Immature natural killer cell (primary cell): Measurements from ENCODE around the gene METRN. TPM values are rescaled to one million over a fixed set of nuclear protein-coding genes. Genes with fewer than 3 reads are reported as not detected.
"Not testable (repeated sequence)": the region's sequence is repeated elsewhere in the genome, so short reads cannot be mapped to it uniquely, and the experiment has no call there.

Source experiments
- DNase-seq, 3 donors: peaks; one replicate each; pipeline ENCODE4 v3.0.0; 2022; ENCODE audit warnings: mixed read lengths in 1 of 3
- H3K27ac Mint-ChIP-seq, 6 donors: one replicate each; pipeline ENCODE4 v1.8.0; 2020; ENCODE audit warnings: mixed read lengths in 6 of 6, mild to moderate bottlenecking in 5 of 6, inconsistent platforms in 4 of 6, moderate library complexity in 3 of 6
- H3K27me3 Mint-ChIP-seq, 3 donors: one replicate each; pipeline ENCODE4 v1.8.0; 2020 to 2021; ENCODE audit warnings: low read depth in 3 of 3, mild to moderate bottlenecking in 3 of 3, mixed read lengths in 3 of 3, moderate library complexity in 3 of 3, inconsistent platforms in 1 of 3
- H3K36me3 Mint-ChIP-seq, 3 donors: one replicate each; pipeline ENCODE4 v1.8.0; 2020; ENCODE audit warnings: mixed read lengths in 3 of 3, inconsistent platforms in 2 of 3, mild to moderate bottlenecking in 2 of 3
- H3K4me1 Mint-ChIP-seq, 2 donors: one replicate each; pipeline ENCODE4 v1.8.0; 2020; ENCODE audit warnings: inconsistent platforms in 2 of 2, mild to moderate bottlenecking in 2 of 2, mixed read lengths in 2 of 2, moderate library complexity in 1 of 2
- H3K4me3 Mint-ChIP-seq, 5 donors: one replicate each; pipeline ENCODE4 v1.8.0; 2020; ENCODE audit warnings: mild to moderate bottlenecking in 5 of 5, mixed read lengths in 5 of 5, inconsistent platforms in 3 of 5, moderate library complexity in 3 of 5
- H3K9me3 Mint-ChIP-seq, 6 donors: one replicate each; pipeline ENCODE4 v1.8.0; 2020; ENCODE audit warnings: mild to moderate bottlenecking in 6 of 6, mixed read lengths in 6 of 6, inconsistent platforms in 4 of 6, moderate library complexity in 3 of 6
- polyA plus RNA-seq, 3 donors: library from polyadenylated mRNA; unstranded; fragments of 300-500 nt; fragmentation: Illumina TruSeq; gene quantifications; one replicate each; pipeline ENCODE4 v1.2.3, GENCODE V29; 2021

Gene METRN
- polyA plus RNA-seq, 3 donors from 2014 or later: 29.6 to 61.7 (median 45.4) TPM

- no peaks in the 10 kb centered on the region for H3K36me3 Mint-ChIP-seq
- H3K27ac Mint-ChIP-seq: no peak overlapping the region
- no peak for DNase-seq
- peaks cover 0 to 1% (median 0%) of the 10 kb centered on the region in 6 donors for H3K9me3 Mint-ChIP-seq
- peaks cover 0 to 17% (median 12%) of the 10 kb centered on the region in 3 donors for H3K27me3 Mint-ChIP-seq
- H3K4me3 Mint-ChIP-seq: no peak overlapping the region
- no peaks in the 10 kb centered on the region for H3K4me1 Mint-ChIP-seq
Measured at GRCh38 chr16:704552-705380, 10.2 kb upstream of the METRN start.

DNA sequence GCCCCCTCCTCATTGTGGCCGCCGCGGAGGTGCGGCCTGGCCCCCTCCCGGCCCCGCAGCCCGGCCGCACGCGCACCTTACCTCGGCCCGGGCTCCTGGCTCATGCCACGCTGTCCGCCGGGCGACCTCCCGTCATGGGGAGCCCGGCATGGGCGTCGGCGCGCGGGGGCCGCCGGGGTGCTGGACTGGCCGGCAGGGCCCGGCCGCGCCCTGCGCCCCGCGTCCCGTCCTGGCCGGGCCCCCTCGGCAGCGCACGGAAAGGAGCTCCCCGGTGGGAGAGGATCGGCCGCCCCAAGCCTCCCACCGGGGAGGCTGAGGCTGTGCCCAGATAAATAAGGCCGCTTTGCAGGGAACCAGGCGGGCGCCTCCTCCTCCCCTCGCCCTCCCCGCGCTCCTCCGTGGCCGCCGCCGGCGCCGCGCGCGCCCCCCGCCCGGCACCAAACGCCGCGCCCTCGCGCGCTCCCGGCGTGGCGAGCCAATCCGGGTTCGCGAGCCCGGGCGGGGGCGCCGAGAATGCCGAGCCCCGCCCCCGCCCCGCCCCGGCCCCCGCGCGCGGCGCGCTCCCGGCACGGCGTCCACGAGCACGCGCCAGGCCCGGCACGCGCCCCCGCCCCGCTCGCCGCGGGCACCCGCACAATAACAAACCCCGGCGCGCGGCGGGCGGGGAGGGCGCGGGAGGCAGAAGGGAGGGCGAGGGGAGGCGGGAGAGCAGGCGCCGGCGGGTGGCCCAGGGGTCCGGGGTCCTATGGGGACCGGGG, 9.3 kb upstream of the METRN start, which contains the start of gene FBXL16:
Gene FBXL16 (minus strand): TSS at position 371 of the 758 bp plus-strand sequence. CDS start 8,396 bp downstream, outside the sequence.
- no peaks in the 10 kb centered on the region for H3K4me1 Mint-ChIP-seq
- no peaks in the 10 kb centered on the region for H3K36me3 Mint-ChIP-seq
- peaks cover 3 to 17% (median 12%) of the 10 kb centered on the region in 3 donors for H3K27me3 Mint-ChIP-seq
- H3K4me3 Mint-ChIP-seq: no peak within 1 kb of the TSS
- H3K9me3 Mint-ChIP-seq: peaks cover 0 to 1% (median 0%) of the 10 kb centered on the region in 6 donors
- DNase-seq: no peak
- H3K27ac Mint-ChIP-seq: no peak within 1 kb of the TSS

GRCh38 chr16:706189-707061, 8.5 kb upstream of the METRN start:
- Mint-ChIP-seq H3K9me3 (peaks cover 0 to 1% (median 0%) of the 10 kb centered on the region in 6 donors), H3K4me1 (no peaks in the 10 kb centered on the region), H3K27ac (no peak overlapping the region), H3K27me3 (peaks cover 5 to 20% (median 11%) of the 10 kb centered on the region in 3 donors), H3K36me3 (no peaks in the 10 kb centered on the region), H3K4me3 (no peak overlapping the region)
- DNase-seq: no peak

- no peak for DNase-seq
- Mint-ChIP-seq H3K27ac (no peak overlapping the region), H3K27me3 (peaks cover 5 to 20% (median 8%) of the 10 kb centered on the region in 3 donors), H3K9me3 (peaks cover 0 to 1% (median 0%) of the 10 kb centered on the region in 6 donors), H3K4me1 (no peaks in the 10 kb centered on the region), H3K4me3 (no peak overlapping the region), H3K36me3 (no peaks in the 10 kb centered on the region)
Measured at GRCh38 chr16:707062-707538, 7.8 kb upstream of the METRN start.

GRCh38 chr16:708019-708418, 6.9 kb upstream of the METRN start:
- Mint-ChIP-seq H3K36me3 (no peaks in the 10 kb centered on the region), H3K27me3 (peaks cover 5 to 14% (median 8%) of the 10 kb centered on the region in 3 donors)

GRCh38 chr16:708959-709358, 6.0 kb upstream of the METRN start:
- H3K4me1 Mint-ChIP-seq: peaks cover 0 to 2% of the 10 kb centered on the region in 2 donors
- peaks cover 5 to 12% (median 8%) of the 10 kb centered on the region in 3 donors for H3K27me3 Mint-ChIP-seq
- H3K4me3 Mint-ChIP-seq: no peak overlapping the region
- no peak for DNase-seq
- H3K9me3 Mint-ChIP-seq: no peaks in the 10 kb centered on the region
- no peaks in the 10 kb centered on the region for H3K36me3 Mint-ChIP-seq
- H3K27ac Mint-ChIP-seq: no peak overlapping the region

More at GRCh38 chr16:708019-708418, 6.9 kb upstream of the METRN start:
- H3K4me3 Mint-ChIP-seq: peak overlapping the region in 1 of 5 donors; percentile 24
- peaks cover 0 to 2% of the 10 kb centered on the region in 2 donors for H3K4me1 Mint-ChIP-seq
- no peaks in the 10 kb centered on the region for H3K9me3 Mint-ChIP-seq
- no peak for DNase-seq
- H3K27ac Mint-ChIP-seq: no peak overlapping the region

DNA sequence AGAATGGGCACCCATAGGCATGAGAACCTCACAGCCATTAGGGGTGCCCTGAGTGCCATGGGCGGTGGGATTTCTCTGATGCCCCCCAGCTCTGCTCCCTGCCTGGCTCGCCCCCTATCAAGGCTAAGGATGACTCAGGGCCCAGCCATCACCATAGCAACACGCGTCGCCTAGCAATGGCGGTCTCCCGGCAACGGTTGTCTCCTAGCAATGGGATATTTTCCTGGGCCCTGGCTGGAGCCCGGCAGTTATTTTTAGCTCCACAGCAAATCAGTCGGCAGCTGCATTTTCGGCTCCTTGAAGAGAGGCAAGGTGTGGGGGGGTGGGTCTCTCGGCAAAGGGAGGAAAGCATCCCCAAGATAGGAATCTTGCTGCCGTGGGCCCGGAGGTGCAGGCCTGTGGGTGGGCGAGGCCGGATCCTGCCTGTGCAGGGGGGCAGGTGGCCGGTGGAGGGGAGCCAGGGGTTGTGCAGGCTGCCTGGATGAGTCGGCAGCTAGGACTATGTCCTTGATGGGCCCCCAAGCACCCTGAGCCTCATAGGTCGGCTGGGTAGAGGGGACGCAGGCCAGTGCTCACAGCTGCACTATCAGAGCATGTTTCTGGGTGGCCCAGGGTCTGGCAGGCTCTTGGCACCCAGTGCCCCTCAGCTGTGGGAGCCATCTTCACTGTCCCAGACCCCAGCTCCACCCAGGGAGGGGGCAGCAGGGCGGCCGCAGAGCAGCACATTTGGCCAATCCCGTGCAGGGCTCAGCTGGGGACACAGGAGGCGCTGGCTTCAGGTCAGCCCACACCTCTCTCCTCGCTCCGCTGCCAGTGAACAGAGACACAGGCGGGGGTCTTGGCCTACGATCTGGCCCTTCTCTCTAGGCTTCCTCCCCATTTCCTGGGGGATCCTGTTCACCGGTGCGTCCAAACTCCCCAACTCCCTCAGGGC, 5.1 kb upstream of the METRN start:
- DNase-seq: no peak
- Mint-ChIP-seq H3K4me3 (no peak overlapping the region), H3K27me3 (peaks cover 5 to 13% (median 8%) of the 10 kb centered on the region in 3 donors), H3K36me3 (no peaks in the 10 kb centered on the region), H3K27ac (no peak overlapping the region), H3K9me3 (no peaks in the 10 kb centered on the region), H3K4me1 (peaks cover 0 to 2% of the 10 kb centered on the region in 2 donors)

GRCh38 chr16:710500-711075, 4.3 kb upstream of the METRN start:
- no peak for DNase-seq
- Mint-ChIP-seq H3K36me3 (no peaks in the 10 kb centered on the region), H3K27me3 (peaks cover 5 to 13% (median 8%) of the 10 kb centered on the region in 3 donors), H3K4me1 (peaks cover 0 to 2% of the 10 kb centered on the region in 2 donors), H3K9me3 (no peaks in the 10 kb centered on the region), H3K27ac (no peak overlapping the region), H3K4me3 (no peak overlapping the region)

- Mint-ChIP-seq H3K9me3 (no peaks in the 10 kb centered on the region), H3K4me3 (no peak overlapping the region), H3K36me3 (no peaks in the 10 kb centered on the region), H3K27ac (no peak overlapping the region), H3K4me1 (peaks cover 0 to 2% of the 10 kb centered on the region in 2 donors), H3K27me3 (peaks cover 8 to 13% (median 8%) of the 10 kb centered on the region in 3 donors)
- no peak for DNase-seq
Measured at GRCh38 chr16:711084-711483, 3.8 kb upstream of the METRN start.

- Mint-ChIP-seq H3K4me1 (peaks cover 0 to 5% of the 10 kb centered on the region in 2 donors), H3K36me3 (no peaks in the 10 kb centered on the region), H3K27ac (no peak overlapping the region), H3K27me3 (peaks cover 8 to 11% (median 8%) of the 10 kb centered on the region in 3 donors), H3K9me3 (no peaks in the 10 kb centered on the region), H3K4me3 (no peak overlapping the region)
- DNase-seq: peak; percentile 79 to 83 (median 81)
Measured at GRCh38 chr16:711548-712320, 3.2 kb upstream of the METRN start.

- H3K36me3 Mint-ChIP-seq, DNase-seq, H3K4me1 Mint-ChIP-seq, H3K9me3 Mint-ChIP-seq, H3K27ac Mint-ChIP-seq: not testable (repeated sequence)
- H3K4me3 Mint-ChIP-seq: peak overlapping the region in 1 of 5 donors; percentile 10
- peaks cover 6 to 10% (median 8%) of the 10 kb centered on the region in 3 donors for H3K27me3 Mint-ChIP-seq
Measured at GRCh38 chr16:712740-713250, 2.1 kb upstream of the METRN start.
